ENCODE data around the gene TMEM200B. TPM values are rescaled to one million over a fixed set of nuclear protein-coding genes. Genes with fewer than 3 reads are reported as not detected.

TMEM200B gene
- total RNA-seq = 0.65 and 1.8 TPM in 2 replicates

GRCh38 chr1:29123887-29124365 lies at the start of gene TMEM200B:
TSS of gene TMEM200B (minus strand) at chr1:29123903. CDS start at chr1:29121828, 2,075 bp downstream.

Other genes with a start within 250 kb of the TMEM200B start
- 22.1 and 31.8 TPM in 2 replicates for gene EPB41, start 209.3 kb downstream of the TMEM200B start, total RNA-seq
- 40.9 and 57.9 TPM in 2 replicates for gene SRSF4, start 58.0 kb upstream of the TMEM200B start, total RNA-seq
- gene MECR, start 107.0 kb upstream of the TMEM200B start, total RNA-seq = 22.3 and 26.3 TPM in 2 replicates
- gene PTPRU, start 112.6 kb upstream of the TMEM200B start, total RNA-seq = 4.2 and 5.3 TPM in 2 replicates

All from epithelial cell of umbilical artery (primary cell).